Activated CD4-positive, alpha-beta T cell treated with anti-CD3 and anti-CD28 coated beads for 4 hours (primary cell): ENCODE data around the gene GRM1.

ENCODE experiments used
- DNase-seq, 2 donors: peaks; one replicate each; pipeline ENCODE4 v3.0.0-alpha.2; 2020

GRM1 gene

GRCh38 chr6:146100776-146101175, 71.9 kb downstream of the GRM1 start:
- no peak for DNase-seq

- no peak for DNase-seq
Observed at GRCh38 chr6:146103416-146104072, 74.7 kb downstream of the GRM1 start.

GRCh38 chr6:146106532-146106931, 77.7 kb downstream of the GRM1 start:
- DNase-seq, result no peak

- no peak for DNase-seq
Observed at GRCh38 chr6:146110990-146111389, 82.1 kb downstream of the GRM1 start.

- DNase-seq, result no peak
Observed at GRCh38 chr6:146111881-146112450, 83.1 kb downstream of the GRM1 start.

- DNase-seq, result no peak
Observed at GRCh38 chr6:146113084-146113623, 84.3 kb downstream of the GRM1 start.

GRCh38 chr6:146123616-146124015, 94.8 kb downstream of the GRM1 start:
- DNase-seq, result no peak

GRCh38 chr6:146127447-146128215, 98.8 kb downstream of the GRM1 start:
- no peak for DNase-seq

- DNase-seq, result no peak
Observed at GRCh38 chr6:146133866-146134265, 105.0 kb downstream of the GRM1 start.

GRCh38 chr6:146135167-146135566, 106.3 kb downstream of the GRM1 start:
- no peak for DNase-seq

- DNase-seq, result no peak
Observed at GRCh38 chr6:146146836-146147235, 118.0 kb downstream of the GRM1 start.

- DNase-seq, result no peak
Observed at GRCh38 chr6:146149770-146150169, 120.9 kb downstream of the GRM1 start.

- DNase-seq, result no peak
Observed at GRCh38 chr6:146153040-146153758, 124.3 kb downstream of the GRM1 start.

- DNase-seq, result no peak
Observed at GRCh38 chr6:146154197-146154596, 125.3 kb downstream of the GRM1 start.

- no peak for DNase-seq
Observed at GRCh38 chr6:146161664-146162063, 132.8 kb downstream of the GRM1 start.

GRCh38 chr6:146169872-146170271, 141.0 kb downstream of the GRM1 start:
- no peak for DNase-seq

GRCh38 chr6:146177785-146178184, 148.9 kb downstream of the GRM1 start:
- DNase-seq, result no peak

GRCh38 chr6:146183831-146184230, 155.0 kb downstream of the GRM1 start:
- no peak for DNase-seq

- no peak for DNase-seq
Observed at GRCh38 chr6:146184701-146185100, 155.8 kb downstream of the GRM1 start.

- DNase-seq, result no peak
Observed at GRCh38 chr6:146189131-146189530, 160.3 kb downstream of the GRM1 start.

GRCh38 chr6:146190581-146190980, 161.7 kb downstream of the GRM1 start:
- no peak for DNase-seq

- no peak for DNase-seq
Observed at GRCh38 chr6:146191166-146191565, 162.3 kb downstream of the GRM1 start.

GRCh38 chr6:146191612-146192011, 162.8 kb downstream of the GRM1 start:
- no peak for DNase-seq
